ENCODE measurements around the gene TM4SF20.

DNA sequence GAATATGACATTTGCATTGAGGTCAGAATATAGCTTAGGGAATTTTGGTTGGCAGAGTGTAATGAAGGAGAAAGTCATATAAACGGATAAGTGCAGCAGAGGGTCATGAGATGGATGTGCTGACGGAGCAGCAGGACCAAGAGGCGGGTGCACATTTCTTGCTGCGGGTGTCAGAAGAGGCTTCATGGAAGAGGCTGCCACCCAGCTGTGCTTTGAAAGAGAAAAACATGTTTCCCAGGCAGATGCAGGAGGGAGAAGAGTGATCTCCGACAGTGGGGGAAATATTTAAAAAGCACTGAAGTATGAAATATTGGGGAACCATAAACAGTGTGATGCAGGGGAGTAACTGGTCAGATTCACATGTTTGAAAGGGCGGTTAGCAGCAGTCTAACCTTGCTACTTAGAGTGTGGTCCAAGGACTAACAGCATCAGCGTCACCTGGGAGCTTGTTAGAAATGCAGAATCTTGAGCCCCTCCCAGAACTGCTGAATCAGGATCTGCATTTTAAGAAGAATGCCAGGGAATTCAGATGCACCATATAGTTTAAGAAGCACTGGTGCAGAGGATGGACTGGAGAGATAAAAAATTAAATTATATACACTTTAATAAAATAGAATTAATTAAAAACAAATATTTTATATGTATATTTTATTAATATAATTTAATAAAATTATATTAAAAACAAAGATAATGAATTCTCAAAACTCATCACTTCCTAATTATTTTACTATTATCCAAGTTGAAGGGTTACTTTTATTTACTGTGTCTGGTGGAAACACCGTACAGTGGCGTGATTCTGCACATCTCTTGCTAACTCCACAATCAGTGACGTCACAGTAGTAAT, 44.8 kb upstream of the TM4SF20 start:
- TF ChIP-seq CTCF (IDR thresholded peaks at IDR 0.05) (no peak), ZNF121 (CRISPR knock-in tag; IDR thresholded peaks at IDR 0.05) (no peak), ZBTB21 (CRISPR knock-in tag; IDR thresholded peaks at IDR 0.05; ENCODE audit: borderline replicate concordance) (no peak), NFE2L1 (CRISPR knock-in tag; IDR thresholded peaks at IDR 0.05) (no peak), MLX (CRISPR knock-in tag; IDR thresholded peaks at IDR 0.05) (no peak), TEAD4 (CRISPR knock-in tag; IDR thresholded peaks at IDR 0.05) (no peak), CREB1 (CRISPR knock-in tag; IDR thresholded peaks at IDR 0.05) (no peak), SMAD3 (CRISPR knock-in tag; IDR thresholded peaks at IDR 0.05; ENCODE audit: borderline replicate concordance) (no peak), ETV6 (CRISPR knock-in tag; IDR thresholded peaks at IDR 0.05) (no peak), FOXJ3 (CRISPR knock-in tag; IDR thresholded peaks at IDR 0.05; ENCODE audit: borderline replicate concordance) (no peak)
- TF ChIP-seq, protein P1, sequence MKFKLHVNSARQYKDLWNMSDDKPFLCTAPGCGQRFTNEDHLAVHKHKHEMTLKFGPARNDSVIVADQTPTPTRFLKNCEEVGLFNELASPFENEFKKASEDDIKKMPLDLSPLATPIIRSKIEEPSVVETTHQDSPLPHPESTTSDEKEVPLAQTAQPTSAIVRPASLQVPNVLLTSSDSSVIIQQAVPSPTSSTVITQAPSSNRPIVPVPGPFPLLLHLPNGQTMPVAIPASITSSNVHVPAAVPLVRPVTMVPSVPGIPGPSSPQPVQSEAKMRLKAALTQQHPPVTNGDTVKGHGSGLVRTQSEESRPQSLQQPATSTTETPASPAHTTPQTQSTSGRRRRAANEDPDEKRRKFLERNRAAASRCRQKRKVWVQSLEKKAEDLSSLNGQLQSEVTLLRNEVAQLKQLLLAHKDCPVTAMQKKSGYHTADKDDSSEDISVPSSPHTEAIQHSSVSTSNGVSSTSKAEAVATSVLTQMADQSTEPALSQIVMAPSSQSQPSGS (CRISPR knock-in tag; IDR thresholded peaks at IDR 0.05; ENCODE audit: borderline replicate concordance, low read depth), result no peak

All from WTC11 (cell line).